Choroid plexus epithelial cell (primary cell): Measurements from ENCODE around the gene BTBD10.

Experiments
- DNase-seq: peaks from one replicate; pipeline ENCODE4 v3.0.0-alpha.2; 2010; ENCODE audit warnings: low read depth
- H3K4me3 ChIP-seq: 2 replicates; pipeline ENCODE4 v1.5.1; 2011; ENCODE audit warnings: low read depth, mild to moderate bottlenecking, control low read depth, low read length, moderate library complexity
- TF ChIP-seq, protein P1 (sequence below): conservative IDR thresholded peaks from 2 replicates; pipeline ENCODE4 v1.5.1; 2011; ENCODE audit warnings: low read depth, mild to moderate bottlenecking, control low read depth, inconsistent platforms, low read length, moderate library complexity

The BTBD10 gene

DNA sequence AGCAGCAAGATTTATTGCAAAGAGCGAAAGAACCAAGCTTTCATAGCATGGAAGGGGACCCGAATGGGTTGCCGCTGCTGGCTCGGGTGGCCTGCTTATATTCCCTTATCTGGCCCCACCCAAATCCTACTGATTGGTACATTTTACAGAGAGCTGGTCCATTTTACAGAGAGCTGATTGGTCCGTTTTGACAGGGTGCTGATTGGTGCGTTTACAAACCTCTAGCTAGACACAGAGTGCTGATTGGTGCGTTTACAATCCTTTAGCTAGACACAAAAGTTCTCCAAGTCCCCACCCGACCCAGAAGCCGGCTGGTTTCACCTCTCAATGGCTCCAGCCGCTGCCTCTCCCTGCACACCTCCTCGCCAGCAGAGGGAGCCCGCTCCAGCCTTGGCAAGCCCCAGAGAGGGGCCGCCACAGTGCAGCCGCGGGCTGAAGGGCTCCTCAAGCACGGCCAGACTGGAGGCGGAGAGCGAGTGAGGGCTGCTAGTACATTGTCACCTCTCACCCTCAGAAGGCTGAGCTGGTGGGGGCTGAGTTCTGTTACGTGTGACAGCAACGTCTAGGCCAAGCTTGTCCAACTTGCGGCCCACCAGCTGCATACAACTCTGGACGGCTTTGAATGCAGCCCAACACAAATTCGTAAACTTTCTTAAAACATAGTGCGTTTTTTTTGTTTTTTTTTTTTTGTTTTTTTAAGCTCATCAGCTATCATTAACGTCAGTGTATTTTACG lies 24.1 kb upstream of the BTBD10 start:
- peak overlapping the region; percentile 41 for H3K4me3 ChIP-seq
- peak; percentile 44 for DNase-seq

DNA sequence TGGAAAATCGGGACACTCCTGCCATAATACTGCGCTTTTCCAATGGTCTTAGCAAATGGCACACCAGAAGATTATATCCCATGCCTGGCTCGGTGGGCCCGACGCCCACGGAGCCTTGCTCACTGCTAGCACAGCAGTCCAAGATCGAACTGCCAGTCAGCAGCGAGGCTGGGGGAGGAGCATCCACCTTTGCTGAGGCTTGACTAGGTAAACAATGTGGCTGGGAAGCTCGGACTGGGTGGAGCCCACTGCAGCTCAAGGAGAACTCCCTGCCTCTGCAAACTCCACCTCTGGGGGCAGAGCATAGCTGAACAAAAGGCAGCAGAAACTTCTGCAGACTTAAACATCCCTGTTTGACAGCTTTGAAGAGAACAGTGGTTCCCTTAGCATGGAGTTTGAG lies 17.2 kb upstream of the BTBD10 start:
- no peak for DNase-seq
- TF ChIP-seq, protein P1, sequence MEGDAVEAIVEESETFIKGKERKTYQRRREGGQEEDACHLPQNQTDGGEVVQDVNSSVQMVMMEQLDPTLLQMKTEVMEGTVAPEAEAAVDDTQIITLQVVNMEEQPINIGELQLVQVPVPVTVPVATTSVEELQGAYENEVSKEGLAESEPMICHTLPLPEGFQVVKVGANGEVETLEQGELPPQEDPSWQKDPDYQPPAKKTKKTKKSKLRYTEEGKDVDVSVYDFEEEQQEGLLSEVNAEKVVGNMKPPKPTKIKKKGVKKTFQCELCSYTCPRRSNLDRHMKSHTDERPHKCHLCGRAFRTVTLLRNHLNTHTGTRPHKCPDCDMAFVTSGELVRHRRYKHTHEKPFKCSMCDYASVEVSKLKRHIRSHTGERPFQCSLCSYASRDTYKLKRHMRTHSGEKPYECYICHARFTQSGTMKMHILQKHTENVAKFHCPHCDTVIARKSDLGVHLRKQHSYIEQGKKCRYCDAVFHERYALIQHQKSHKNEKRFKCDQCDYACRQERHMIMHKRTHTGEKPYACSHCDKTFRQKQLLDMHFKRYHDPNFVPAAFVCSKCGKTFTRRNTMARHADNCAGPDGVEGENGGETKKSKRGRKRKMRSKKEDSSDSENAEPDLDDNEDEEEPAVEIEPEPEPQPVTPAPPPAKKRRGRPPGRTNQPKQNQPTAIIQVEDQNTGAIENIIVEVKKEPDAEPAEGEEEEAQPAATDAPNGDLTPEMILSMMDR: no peak
- no peak overlapping the region for H3K4me3 ChIP-seq

More for the DNA sequence above, 24.1 kb upstream of the BTBD10 start:
- TF ChIP-seq, protein P1: peak; percentile 59

DNA sequence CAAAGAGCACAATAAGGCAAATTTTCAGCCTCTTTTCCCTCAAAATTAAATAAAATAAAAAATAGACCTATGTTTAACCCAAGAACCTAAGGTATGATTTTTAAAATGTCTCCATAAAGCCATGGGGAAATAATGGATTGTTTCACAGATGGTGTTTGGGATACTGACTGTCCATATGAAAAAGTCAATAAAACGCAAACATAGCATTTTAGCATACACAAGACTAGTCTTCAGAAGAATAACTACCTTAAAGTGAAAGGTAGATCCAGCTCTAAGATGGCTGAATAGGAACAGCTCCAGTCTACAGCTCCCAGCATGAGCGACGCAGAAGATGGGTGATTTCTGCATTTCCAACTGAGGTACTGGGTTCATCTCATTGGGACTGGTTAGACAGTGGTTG lies 16.7 kb upstream of the BTBD10 start:
- TF ChIP-seq, protein P1: no peak
- no peak overlapping the region for H3K4me3 ChIP-seq
- no peak for DNase-seq

DNA sequence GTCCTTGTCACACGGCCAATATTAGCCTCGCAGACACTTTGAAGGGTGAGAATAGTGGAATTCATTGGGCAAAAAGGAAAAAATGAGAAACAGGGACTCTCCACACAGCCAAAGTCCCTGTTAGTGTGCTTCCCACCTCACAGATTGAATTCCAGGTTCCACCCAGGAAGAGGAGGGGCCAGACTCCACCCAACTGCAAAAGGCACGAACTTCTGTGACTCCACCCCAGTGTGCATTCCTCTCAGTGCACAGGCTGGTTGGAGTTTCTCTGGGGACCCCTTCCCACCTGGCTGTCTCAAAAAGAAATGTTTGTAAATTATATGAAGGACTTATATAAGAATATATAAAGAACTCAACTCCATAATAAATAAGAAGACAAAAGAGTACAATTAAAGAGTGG lies 12.1 kb upstream of the BTBD10 start:
- no peak overlapping the region for H3K4me3 ChIP-seq

DNA sequence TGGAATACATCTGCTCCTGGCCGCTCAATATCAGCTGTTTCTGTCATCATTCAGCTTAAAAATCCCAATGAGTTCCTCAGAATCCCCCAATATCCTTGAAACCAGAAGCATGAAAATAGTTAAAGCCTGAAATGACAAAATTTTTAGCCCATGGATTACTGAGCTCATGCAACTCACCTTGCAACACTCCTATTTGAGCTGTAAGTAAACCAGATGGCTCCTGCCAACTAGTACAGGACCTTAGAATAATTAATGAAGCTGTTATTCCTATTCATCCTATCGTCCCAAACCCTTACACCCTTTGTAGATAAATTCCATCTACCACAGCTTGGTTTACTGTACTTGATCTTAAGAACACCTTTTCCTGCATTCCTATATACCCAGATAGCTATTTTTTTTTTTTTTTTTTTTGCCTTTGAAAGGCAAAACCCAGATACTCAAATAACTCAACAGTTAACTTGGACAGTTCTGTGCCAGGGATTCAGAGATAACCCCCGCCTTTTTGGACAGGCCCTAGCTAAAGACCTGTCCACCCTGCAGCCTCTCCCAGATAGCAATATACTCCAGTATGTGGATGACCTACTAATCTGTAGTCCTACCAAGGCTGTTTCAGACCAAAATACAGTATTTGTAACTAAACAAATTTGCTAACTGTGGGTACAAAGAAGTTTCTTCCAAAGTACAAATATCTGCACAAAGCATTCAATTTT lies 10.1 kb upstream of the BTBD10 start:
- TF ChIP-seq, protein P1: no peak
- no peak overlapping the region for H3K4me3 ChIP-seq
- DNase-seq: no peak

More for the DNA sequence above, 12.1 kb upstream of the BTBD10 start:
- no peak for DNase-seq
- TF ChIP-seq, protein P1: no peak

DNA sequence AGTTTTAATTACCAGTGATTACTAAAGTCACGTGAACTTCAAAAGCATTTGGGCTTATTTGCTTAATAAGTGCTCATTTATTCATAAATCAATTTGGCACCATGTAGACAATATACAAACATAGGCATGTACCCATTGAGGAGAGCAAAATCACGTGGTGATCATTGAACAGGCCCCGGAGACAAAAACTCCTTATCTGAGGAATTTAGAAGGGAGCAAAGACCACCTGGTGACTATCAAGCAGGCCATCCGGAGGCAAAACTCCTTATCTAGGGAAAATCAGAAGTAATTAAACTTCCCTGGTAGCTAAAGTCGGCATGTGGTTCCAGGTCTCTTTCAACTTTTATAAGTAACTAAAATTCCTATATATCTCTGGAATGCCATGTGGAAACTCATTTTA lies 5.7 kb upstream of the BTBD10 start:
- no peak for DNase-seq
- H3K4me3 ChIP-seq: no peak overlapping the region
- TF ChIP-seq, protein P1: no peak

DNA sequence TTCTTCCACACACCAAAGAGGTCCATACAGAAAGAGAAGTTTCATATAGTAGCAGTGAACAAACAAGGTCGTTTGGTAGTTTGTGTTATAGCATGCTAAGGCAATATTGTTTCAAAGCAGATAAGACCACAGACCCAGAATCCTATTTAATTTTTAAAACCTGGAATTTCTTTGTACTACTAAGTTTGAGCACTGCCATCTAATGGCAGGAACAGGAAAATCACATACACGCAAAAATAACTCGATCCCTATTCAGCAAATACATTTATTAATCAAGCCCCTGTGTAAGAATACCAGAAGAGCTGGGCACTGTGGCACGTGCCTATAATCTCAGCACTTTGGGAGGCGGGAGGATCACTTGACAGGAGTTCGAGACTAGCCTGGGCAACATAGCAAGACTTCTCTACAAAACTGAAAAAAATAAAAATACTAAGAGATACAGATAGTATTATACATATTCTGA lies 2.9 kb upstream of the BTBD10 start:
- no peak overlapping the region for H3K4me3 ChIP-seq
- DNase-seq: peak; percentile 74
- TF ChIP-seq, protein P1: peak; percentile 61
